ENCODE results near the gene MUCL3. TPM values are rescaled to one million over a fixed set of nuclear protein-coding genes. Genes with fewer than 3 reads are reported as not detected.

Gene MUCL3
- polyA plus RNA-seq, 1 donor (not counting 4 experiments of a cell fraction or from before 2014, with no cell fraction given) = not detected

- Histone ChIP-seq H3K4me2 (ENCODE audit: control insufficient read depth, extremely low read depth, insufficient read depth, low read depth, low read length) (no peak overlapping the region), H3K4me1 (ENCODE audit: control insufficient read depth, extremely low read depth, insufficient read depth, low read length) (peaks cover 12% of the 10 kb centered on the region), H3K36me3 (ENCODE audit: control insufficient read depth in 2 of 2, extremely low read depth in 1 of 2, insufficient read depth in 2 of 2, low read length in 2 of 2) (peaks cover 2 to 4% of the 10 kb centered on the region in 2 experiments), H3K79me2 (ENCODE audit: control insufficient read depth, insufficient read depth, low read length) (no peaks in the 10 kb centered on the region), H3K9me1 (ENCODE audit: control insufficient read depth, extremely low read depth, insufficient read depth, low read length) (peaks cover 2% of the 10 kb centered on the region), H2AFZ (ENCODE audit: control insufficient read depth, low read length) (no peak overlapping the region), H3K4me3 (ENCODE audit: control insufficient read depth in 2 of 3, extremely low read depth in 1 of 3, insufficient read depth in 2 of 3, low read depth in 1 of 3, low read length in 3 of 3) (no peak overlapping the region), H3K9ac (ENCODE audit: control insufficient read depth, extremely low read depth, insufficient read depth, low read length) (no peak overlapping the region), H3K27ac (ENCODE audit: control insufficient read depth, insufficient read depth, low read length) (no peak overlapping the region), H3K9me3 (ENCODE audit: control insufficient read depth, low read depth, low read length) (no peaks in the 10 kb centered on the region), H4K20me1 (ENCODE audit: control insufficient read depth, extremely low read depth, insufficient read depth, low read length) (no peaks in the 10 kb centered on the region), H3K27me3 (ENCODE audit: control insufficient read depth, extremely low read depth, insufficient read depth, low read length) (no peaks in the 10 kb centered on the region)
- no peak for DNase-seq (ENCODE audit: low read depth, low spot score)
- TF ChIP-seq CTCF (optimal IDR thresholded peaks at IDR 0.05 in 1 of 3, IDR thresholded peaks at IDR 0.05 in 1 of 3, conservative IDR thresholded peaks at IDR 0.05 in 1 of 3; ENCODE audit: extremely low read depth in 1 of 3, insufficient read depth in 2 of 3, low read length in 3 of 3) (no peak), EZH2 (IDR thresholded peaks at IDR 0.05; ENCODE audit: low read length) (no peak)
- dilution Hi-C loops (cut with MboI; ENCODE audit: extremely low pct_ligation_motif_present, low sequenced_read_pairs) = loop anchor here (25.0 kb wide), 1 partner anchor 131 kb away; no protein-coding TSS in a partner anchor
- no peak for FAIRE-seq
These were observed 9.5 kb upstream of the MUCL3 start for GRCh38 chr6:30931272-30931671.

- no peak for DNase-seq (ENCODE audit: low read depth, low spot score)
- Histone ChIP-seq H3K4me3 (ENCODE audit: control insufficient read depth in 2 of 3, extremely low read depth in 1 of 3, insufficient read depth in 2 of 3, low read depth in 1 of 3, low read length in 3 of 3) (no peak within 1 kb of the TSS), H3K9me3 (ENCODE audit: control insufficient read depth, low read depth, low read length) (no peaks in the 10 kb centered on the region), H3K36me3 (ENCODE audit: control insufficient read depth in 2 of 2, extremely low read depth in 1 of 2, insufficient read depth in 2 of 2, low read length in 2 of 2) (no peaks in the 10 kb centered on the region), H4K20me1 (ENCODE audit: control insufficient read depth, extremely low read depth, insufficient read depth, low read length) (no peaks in the 10 kb centered on the region), H3K79me2 (ENCODE audit: control insufficient read depth, insufficient read depth, low read length) (no peaks in the 10 kb centered on the region), H3K27ac (ENCODE audit: control insufficient read depth, insufficient read depth, low read length) (no peak within 1 kb of the TSS), H3K27me3 (ENCODE audit: control insufficient read depth, extremely low read depth, insufficient read depth, low read length) (no peaks in the 10 kb centered on the region), H3K4me1 (ENCODE audit: control insufficient read depth, extremely low read depth, insufficient read depth, low read length) (peaks cover 6% of the 10 kb centered on the region), H2AFZ (ENCODE audit: control insufficient read depth, low read length) (no peak within 1 kb of the TSS), H3K9me1 (ENCODE audit: control insufficient read depth, extremely low read depth, insufficient read depth, low read length) (no peaks in the 10 kb centered on the region), H3K9ac (ENCODE audit: control insufficient read depth, extremely low read depth, insufficient read depth, low read length) (no peak within 1 kb of the TSS), H3K4me2 (ENCODE audit: control insufficient read depth, extremely low read depth, insufficient read depth, low read depth, low read length) (no peak within 1 kb of the TSS)
- no peak for FAIRE-seq
- TF ChIP-seq EZH2 (IDR thresholded peaks at IDR 0.05; ENCODE audit: low read length) (no peak), CTCF (optimal IDR thresholded peaks at IDR 0.05 in 1 of 3, IDR thresholded peaks at IDR 0.05 in 1 of 3, conservative IDR thresholded peaks at IDR 0.05 in 1 of 3; ENCODE audit: extremely low read depth in 1 of 3, insufficient read depth in 2 of 3, low read length in 3 of 3) (no peak)
- dilution Hi-C loops (cut with MboI; ENCODE audit: extremely low pct_ligation_motif_present, low sequenced_read_pairs) = loop anchor here (25.0 kb wide), 1 partner anchor 130 kb away; no protein-coding TSS in a partner anchor
These were observed 8.7 kb upstream of the MUCL3 start, which contains the start of gene SFTA2 for GRCh38 chr6:30931969-30932645. TSS of gene SFTA2 (minus strand) at chr6:30932170. CDS start at chr6:30932096, 74 bp downstream.

All from keratinocyte (primary cell).